Activated naive CD4-positive, alpha-beta T cell treated with Interleukin-2 at 50 U/mL for 16 hours (primary cell): ENCODE results near the gene RSBN1.
"Not testable (repeated sequence)": the region's sequence is repeated elsewhere in the genome, so short reads cannot be mapped to it uniquely, and the experiment has no call there.

Experiments used
- DNase-seq: peaks from one replicate; pipeline ENCODE4 v3.0.0-alpha.2; 2020

RSBN1 gene

DNA sequence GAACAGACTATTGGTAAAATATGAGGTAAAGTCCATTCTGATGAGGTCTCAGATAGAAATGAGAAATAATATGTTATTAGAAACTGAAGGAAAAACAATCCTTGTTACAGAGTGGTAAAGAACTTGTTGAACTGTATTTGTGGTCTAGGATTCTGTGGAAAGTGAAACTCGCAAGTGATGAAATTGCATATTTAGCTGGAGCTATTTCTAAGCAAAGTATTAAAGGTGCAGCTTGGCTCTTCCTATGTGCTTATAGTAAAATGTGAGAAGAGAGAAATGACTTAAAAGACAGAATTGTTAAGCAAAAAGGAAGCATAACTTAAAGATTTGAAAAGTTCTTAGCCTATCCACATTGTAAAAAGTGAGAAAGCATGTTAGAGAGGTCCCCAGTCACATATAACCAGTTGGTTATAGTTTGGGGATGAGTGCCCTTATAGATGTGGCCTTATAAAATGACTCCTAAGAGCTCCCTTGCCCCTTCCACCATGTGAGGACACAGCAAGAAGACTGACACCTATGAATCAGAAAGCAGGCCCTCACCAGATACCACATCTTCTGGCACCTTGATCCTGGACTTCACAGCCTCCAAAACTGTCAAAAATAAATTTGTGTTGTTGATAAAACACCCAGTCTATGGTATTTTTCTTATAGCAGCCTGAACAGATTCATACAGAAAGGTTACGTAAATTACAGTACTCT is 77.8 kb downstream of the RSBN1 start:
- no peak for DNase-seq

DNA sequence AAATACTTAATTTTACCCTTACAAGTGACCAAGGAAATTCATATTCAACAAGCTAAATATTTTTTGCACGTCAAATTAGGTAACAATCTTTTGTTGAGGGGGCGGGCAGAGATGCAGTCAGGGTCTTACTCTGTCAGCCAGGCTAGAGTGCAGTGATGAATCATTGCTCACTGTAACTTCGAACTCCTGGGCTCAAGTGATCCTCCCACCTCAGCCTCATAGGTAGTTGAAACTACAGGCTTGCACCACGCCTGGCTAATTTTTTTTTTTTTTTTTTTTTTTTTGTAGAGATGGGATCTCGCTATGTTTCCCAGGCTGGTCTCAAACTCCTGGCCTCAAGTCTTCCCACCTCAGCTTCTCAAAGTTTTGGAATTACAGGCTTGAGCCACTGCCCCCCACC is 79.5 kb downstream of the RSBN1 start:
- no peak for DNase-seq

DNA sequence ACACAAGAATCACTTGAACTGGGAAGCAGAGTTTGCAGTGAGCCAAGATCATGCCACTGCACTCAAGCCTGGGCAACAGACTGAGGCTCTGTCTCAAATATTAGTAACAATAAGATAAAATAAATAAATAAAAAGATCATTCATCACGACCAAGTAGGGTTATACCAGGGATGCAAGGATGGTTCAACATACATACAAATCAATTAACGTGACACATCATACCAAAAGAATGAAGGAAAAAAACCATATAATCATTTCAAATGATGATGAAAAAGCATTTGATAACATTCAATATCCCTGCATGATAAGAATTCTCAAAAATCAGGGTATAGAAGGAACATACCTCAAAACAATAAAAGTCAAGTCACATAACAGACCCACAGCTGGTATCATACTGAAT is 91.3 kb downstream of the RSBN1 start:
- no peak for DNase-seq

- DNase-seq: not testable (repeated sequence)
Observed at GRCh38 chr1:113718621-113719020, 93.7 kb downstream of the RSBN1 start.

GRCh38 chr1:113717506-113717905 is 94.8 kb downstream of the RSBN1 start:
- not testable (repeated sequence) for DNase-seq

DNA sequence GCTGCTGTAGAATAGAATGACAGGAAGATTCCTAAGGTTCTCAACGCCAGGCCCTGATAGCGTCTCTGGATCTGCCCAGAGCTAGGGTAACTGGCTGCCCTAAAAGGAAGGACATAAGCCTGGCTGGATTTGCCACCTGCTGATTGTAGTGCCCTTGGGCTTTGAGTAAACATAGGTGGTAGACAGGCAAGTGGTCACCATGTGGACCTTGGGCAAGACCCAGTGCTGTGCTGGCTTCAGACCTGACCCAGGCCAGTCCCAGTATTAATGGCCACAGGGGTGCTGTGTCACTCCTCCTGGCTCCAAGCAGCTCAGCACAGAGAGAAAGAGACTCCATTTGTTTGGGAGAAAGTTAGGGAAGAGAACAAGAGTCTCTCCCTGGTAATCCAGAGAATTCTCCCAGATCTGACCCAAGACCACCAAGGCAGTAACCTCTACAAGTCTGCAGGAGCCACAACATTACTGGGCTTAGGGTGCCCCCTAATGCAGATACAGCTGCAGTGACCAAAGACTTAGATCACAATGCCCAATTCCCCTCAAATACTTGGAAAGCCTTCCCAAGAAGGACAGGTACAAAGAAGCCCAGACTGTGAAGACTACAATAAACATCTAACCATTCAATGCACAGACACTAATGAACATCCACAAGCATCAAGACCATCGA is 97.5 kb downstream of the RSBN1 start:
- no peak for DNase-seq
